Suprapubic skin (tissue), 4 donors: Measurements from ENCODE around the gene PFDN5. TPM values are rescaled to one million over a fixed set of nuclear protein-coding genes. Genes with fewer than 3 reads are reported as not detected.

Experiments used
- DNase-seq, 2 donors: peaks; one replicate each; pipeline ENCODE4 v3.0.0-alpha.2; 2019; ENCODE audit warnings: low spot score in 2 of 2
- H3K27ac ChIP-seq: fragments of 200-600 bp; sonication (generic); one replicate; pipeline ENCODE4 v1.5.1; 2019
- H3K27me3 ChIP-seq: fragments of 200-600 bp; sonication (generic); one replicate; pipeline ENCODE4 v1.5.1; 2019
- H3K36me3 ChIP-seq: fragments of 200-600 bp; sonication (generic); one replicate; pipeline ENCODE4 v1.5.1; 2019
- H3K4me1 ChIP-seq: fragments of 200-600 bp; sonication (generic); one replicate; pipeline ENCODE4 v1.5.1; 2019
- H3K4me3 ChIP-seq: fragments of 200-600 bp; sonication (generic); one replicate; pipeline ENCODE4 v1.5.1; 2019; ENCODE audit warnings: mild to moderate bottlenecking
- H3K9me3 ChIP-seq: fragments of 200-600 bp; sonication (generic); one replicate; pipeline ENCODE4 v1.5.1; 2019
- EP300 ChIP-seq: sonication (generic); formaldehyde crosslinking; IDR thresholded peaks from one replicate; pipeline ENCODE4 v1.6.1; 2017; ENCODE audit warnings: antibody characterized with exemption
- POLR2A ChIP-seq, 2 donors: fragments of 450-650 bp; IDR thresholded peaks; one replicate each; pipeline ENCODE4 v1.6.1; 2017; ENCODE audit warnings: antibody characterized with exemption in 2 of 2, mild to moderate bottlenecking in 2 of 2, moderate library complexity in 2 of 2
- POLR2AphosphoS5 ChIP-seq, 3 donors: sonication (generic); formaldehyde crosslinking; IDR thresholded peaks; one replicate each; pipeline ENCODE4 v1.6.1; 2017; ENCODE audit warnings: antibody characterized with exemption in 3 of 3
- WGBS: methylation state at CpG from one replicate; pipeline ENCODE4 v1.1.5; 2018; 5-methylcytosine and 5-hydroxymethylcytosine counted together
- total RNA-seq, 4 donors: library from RNA; depleted of rRNA; stranded (reverse); fragments of >200 nt; gene quantifications; one replicate each; pipeline ENCODE4 v1.1.0, GENCODE V29; 2016
- TF ChIP-seq, protein P1 (sequence below), 2 donors: fragments of 200-600 bp in 1 of 2; fragments of 450-650 bp in 1 of 2; sonication (generic) in 1 of 2; IDR thresholded peaks; one replicate each; pipeline ENCODE4 v1.5.1; 2016 to 2019; ENCODE audit warnings: antibody characterized with exemption in 2 of 2, mild to moderate bottlenecking in 1 of 2, moderate library complexity in 1 of 2

PFDN5 gene
- total RNA-seq, 4 donors from 2014 or later, result 457 to 612 (median 511) TPM

DNA sequence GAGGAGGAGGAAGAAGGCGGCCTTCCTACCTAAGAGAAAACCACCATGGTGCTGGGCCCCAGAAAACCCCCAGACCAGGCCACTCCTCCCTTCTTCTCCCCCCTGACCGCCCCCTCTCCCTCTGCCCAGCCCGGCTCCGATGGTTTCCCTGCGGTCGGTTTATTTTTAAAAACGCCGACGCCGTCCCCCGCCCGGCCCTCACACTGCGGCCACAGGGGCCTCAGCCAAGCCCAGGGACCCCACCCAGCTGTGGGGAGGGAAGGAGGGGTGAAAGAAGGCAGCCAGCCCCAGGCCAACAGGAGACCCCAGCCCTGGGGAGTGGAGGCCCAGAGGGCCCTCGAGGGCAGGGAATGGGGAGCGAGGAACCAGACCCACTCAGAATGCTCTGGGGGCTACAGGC, 37.4 kb downstream of the PFDN5 start:
- 56% methylated on average over 15 of the region's 15 CpGs for WGBS
- no peak overlapping the region for H3K27ac ChIP-seq
- no peaks in the 10 kb centered on the region for H3K9me3 ChIP-seq
- no peak for DNase-seq
- TF ChIP-seq, protein P1, sequence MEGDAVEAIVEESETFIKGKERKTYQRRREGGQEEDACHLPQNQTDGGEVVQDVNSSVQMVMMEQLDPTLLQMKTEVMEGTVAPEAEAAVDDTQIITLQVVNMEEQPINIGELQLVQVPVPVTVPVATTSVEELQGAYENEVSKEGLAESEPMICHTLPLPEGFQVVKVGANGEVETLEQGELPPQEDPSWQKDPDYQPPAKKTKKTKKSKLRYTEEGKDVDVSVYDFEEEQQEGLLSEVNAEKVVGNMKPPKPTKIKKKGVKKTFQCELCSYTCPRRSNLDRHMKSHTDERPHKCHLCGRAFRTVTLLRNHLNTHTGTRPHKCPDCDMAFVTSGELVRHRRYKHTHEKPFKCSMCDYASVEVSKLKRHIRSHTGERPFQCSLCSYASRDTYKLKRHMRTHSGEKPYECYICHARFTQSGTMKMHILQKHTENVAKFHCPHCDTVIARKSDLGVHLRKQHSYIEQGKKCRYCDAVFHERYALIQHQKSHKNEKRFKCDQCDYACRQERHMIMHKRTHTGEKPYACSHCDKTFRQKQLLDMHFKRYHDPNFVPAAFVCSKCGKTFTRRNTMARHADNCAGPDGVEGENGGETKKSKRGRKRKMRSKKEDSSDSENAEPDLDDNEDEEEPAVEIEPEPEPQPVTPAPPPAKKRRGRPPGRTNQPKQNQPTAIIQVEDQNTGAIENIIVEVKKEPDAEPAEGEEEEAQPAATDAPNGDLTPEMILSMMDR (IDR thresholded peaks at IDR 0.05), result no peak
- TF ChIP-seq EP300 (no peak), POLR2A (IDR thresholded peaks at IDR 0.05) (no peak), POLR2AphosphoS5 (IDR thresholded peaks at IDR 0.05) (no peak)
- peaks cover 35% of the 10 kb centered on the region for H3K27me3 ChIP-seq
- H3K4me1 ChIP-seq, result no peaks in the 10 kb centered on the region
- H3K4me3 ChIP-seq, result no peak overlapping the region
- no peaks in the 10 kb centered on the region for H3K36me3 ChIP-seq

DNA sequence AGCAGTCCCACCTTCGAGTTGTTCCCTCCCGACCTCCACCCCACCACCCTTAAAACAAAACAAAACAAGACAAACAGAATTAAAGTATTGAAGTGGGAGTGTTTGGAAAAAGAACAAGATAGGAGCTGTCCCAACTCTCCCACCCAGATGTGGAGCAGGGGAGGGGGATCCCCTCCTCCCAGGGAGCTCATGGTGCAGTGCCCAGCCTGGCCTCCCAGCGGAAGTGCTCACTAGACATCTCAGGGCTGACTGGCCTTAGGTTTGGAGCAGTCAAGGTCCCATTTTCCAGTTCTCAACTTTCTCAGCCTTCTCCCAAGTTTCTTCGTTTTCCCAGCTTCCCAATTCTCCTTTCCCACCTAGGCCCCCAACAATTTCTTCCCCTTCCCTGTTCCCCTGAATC, 37.9 kb downstream of the PFDN5 start:
- Histone ChIP-seq H3K4me3 (no peak overlapping the region), H3K9me3 (no peaks in the 10 kb centered on the region), H3K36me3 (no peaks in the 10 kb centered on the region), H3K27me3 (peaks cover 39% of the 10 kb centered on the region), H3K27ac (no peak overlapping the region), H3K4me1 (no peaks in the 10 kb centered on the region)
- TF ChIP-seq POLR2AphosphoS5 (IDR thresholded peaks at IDR 0.05) (no peak), POLR2A (IDR thresholded peaks at IDR 0.05) (no peak), EP300 (no peak)
- TF ChIP-seq, protein P1 (IDR thresholded peaks at IDR 0.05), result no peak
- DNase-seq, result no peak
- WGBS, result 88% methylated on average over 4 of the region's 4 CpGs

DNA sequence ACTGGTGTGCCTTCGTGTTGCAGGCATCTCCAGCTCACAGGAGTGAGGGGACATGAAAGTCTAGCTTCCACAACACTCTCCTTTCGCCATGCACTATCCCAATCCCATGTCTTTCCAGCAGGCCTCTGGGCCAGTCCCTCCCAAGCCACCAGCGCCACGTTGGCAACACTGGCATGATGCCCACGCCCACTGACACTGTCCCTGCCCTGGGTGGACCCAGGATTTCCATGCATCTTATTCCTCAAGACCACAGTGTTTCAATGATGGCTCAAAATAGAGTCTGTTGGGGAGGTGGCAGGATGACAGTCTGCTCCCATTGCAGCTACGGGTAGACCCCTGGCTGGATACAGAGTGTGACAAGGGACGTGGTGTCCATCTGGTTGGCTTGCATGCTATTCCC, 38.5 kb downstream of the PFDN5 start:
- Histone ChIP-seq H3K27me3 (peaks cover 45% of the 10 kb centered on the region), H3K9me3 (no peaks in the 10 kb centered on the region), H3K36me3 (no peaks in the 10 kb centered on the region), H3K4me1 (no peaks in the 10 kb centered on the region), H3K27ac (no peak overlapping the region), H3K4me3 (no peak overlapping the region)
- no peak for DNase-seq
- TF ChIP-seq POLR2A (IDR thresholded peaks at IDR 0.05), result no peak
- TF ChIP-seq EP300, result no peak
- no peak for TF ChIP-seq POLR2AphosphoS5 (IDR thresholded peaks at IDR 0.05)
- WGBS, result 72% methylated on average over 7 of the region's 7 CpGs

DNA sequence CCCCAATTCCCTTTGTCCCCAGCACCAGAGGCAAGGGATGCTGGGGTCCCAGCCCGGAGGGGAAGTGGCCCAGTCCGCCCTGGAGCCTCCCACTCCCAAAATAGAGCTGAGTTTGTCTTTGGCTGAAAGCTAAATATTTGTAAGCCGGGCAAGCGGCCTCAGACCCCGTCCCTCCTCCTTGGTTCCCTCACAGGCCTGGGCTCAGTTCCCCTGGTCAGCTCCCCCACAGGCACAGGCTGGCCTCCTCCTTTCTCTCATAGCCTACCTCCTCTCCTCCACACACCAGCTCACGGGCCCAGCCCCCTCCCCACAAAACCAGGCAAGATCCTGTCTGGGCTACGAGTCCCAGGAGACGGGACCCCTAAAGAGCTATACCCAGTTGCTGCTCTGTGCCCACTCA, 39.5 kb downstream of the PFDN5 start:
- H3K27ac ChIP-seq, result no peak overlapping the region
- H3K4me1 ChIP-seq, result no peaks in the 10 kb centered on the region
- H3K4me3 ChIP-seq, result no peak overlapping the region
- no peaks in the 10 kb centered on the region for H3K36me3 ChIP-seq
- DNase-seq, result no peak
- WGBS, result 95% methylated on average over 8 of the region's 8 CpGs
- TF ChIP-seq EP300 (no peak), POLR2AphosphoS5 (IDR thresholded peaks at IDR 0.05) (no peak), POLR2A (IDR thresholded peaks at IDR 0.05) (no peak)
- TF ChIP-seq, protein P1 (IDR thresholded peaks at IDR 0.05), result no peak
- H3K9me3 ChIP-seq, result no peaks in the 10 kb centered on the region
- H3K27me3 ChIP-seq, result peaks cover 50% of the 10 kb centered on the region

DNA sequence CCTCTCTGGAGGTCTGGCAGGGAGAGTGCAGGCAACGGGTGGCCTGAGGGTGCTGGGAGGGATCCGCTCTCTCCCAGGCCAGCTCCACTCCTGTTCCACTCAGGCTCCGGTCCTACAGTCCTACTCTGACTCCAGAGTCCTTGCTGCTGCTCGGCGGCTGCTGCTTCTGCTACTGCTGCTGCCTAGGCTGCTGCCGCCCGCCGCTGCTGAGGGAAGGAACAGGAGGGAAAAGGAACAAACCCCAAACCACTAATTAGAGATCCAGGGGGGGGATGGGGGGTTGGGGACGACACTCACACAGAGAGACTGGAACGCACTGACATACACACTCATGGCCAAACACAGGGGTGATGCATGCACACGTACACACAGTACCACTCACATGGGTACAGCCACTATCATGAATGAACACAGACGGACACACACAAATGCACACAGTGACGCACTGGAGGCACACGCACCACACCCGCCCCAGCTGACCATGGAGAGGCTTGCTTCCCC, 40.9 kb downstream of the PFDN5 start, which contains the start of gene SP7:
SP7 (minus strand) TSS at position 174 of the 501 bp plus-strand sequence. CDS start 708 bp downstream, outside the sequence.
- WGBS, result 45% methylated on average over 13 of the region's 15 CpGs
- Histone ChIP-seq H3K27ac (no peak within 1 kb of the TSS), H3K4me3 (no peak within 1 kb of the TSS), H3K27me3 (peaks cover 50% of the 10 kb centered on the region), H3K4me1 (no peaks in the 10 kb centered on the region), H3K36me3 (no peaks in the 10 kb centered on the region), H3K9me3 (no peaks in the 10 kb centered on the region)
- DNase-seq, result no peak
- TF ChIP-seq EP300 (no peak), POLR2AphosphoS5 (IDR thresholded peaks at IDR 0.05) (no peak), POLR2A (IDR thresholded peaks at IDR 0.05) (no peak)
- TF ChIP-seq, protein P1 (IDR thresholded peaks at IDR 0.05), result no peak

DNA sequence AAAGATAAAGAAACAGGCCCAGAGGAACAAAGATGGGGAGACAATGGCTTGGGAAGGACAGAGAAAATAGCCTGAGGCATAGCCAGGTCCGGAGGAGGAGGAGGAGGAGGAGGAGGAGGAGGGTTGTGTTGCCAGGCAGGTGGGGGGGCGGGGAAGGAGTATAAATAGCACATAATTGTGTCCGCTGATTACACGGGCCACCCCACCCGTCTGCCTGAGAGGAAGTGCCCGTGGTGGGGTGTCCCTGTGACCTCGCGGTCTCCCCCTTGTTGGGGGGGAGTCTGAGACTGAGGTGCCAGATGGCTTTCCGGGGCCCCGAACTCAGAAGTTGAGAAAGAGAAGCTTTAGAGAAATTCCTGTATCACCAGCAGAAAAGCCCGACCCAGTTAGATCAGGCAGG, 42.7 kb downstream of the PFDN5 start:
- no peaks in the 10 kb centered on the region for H3K36me3 ChIP-seq
- H3K4me3 ChIP-seq, result no peak overlapping the region
- 35% methylated on average over 11 of the region's 11 CpGs for WGBS
- no peak for DNase-seq
- H3K9me3 ChIP-seq, result no peaks in the 10 kb centered on the region
- TF ChIP-seq POLR2A (IDR thresholded peaks at IDR 0.05), result no peak
- no peak for TF ChIP-seq POLR2AphosphoS5 (IDR thresholded peaks at IDR 0.05)
- TF ChIP-seq EP300, result no peak
- TF ChIP-seq, protein P1 (IDR thresholded peaks at IDR 0.05), result no peak
- H3K4me1 ChIP-seq, result no peaks in the 10 kb centered on the region
- peaks cover 48% of the 10 kb centered on the region for H3K27me3 ChIP-seq
- H3K27ac ChIP-seq, result no peak overlapping the region
